Measurements from ENCODE around the gene CANT1. TPM values are rescaled to one million over a fixed set of nuclear protein-coding genes. Genes with fewer than 3 reads are reported as not detected.

Gene CANT1
- total RNA-seq, 1 donor from 2014 or later, result 72.1 TPM

- DNase-seq (ENCODE audit: low read depth) (no peak), FAIRE-seq (no peak)
- H3K4me3 ChIP-seq (ENCODE audit: insufficient read depth, low read depth, low read length), result no peak overlapping the region
- H3K4me2 ChIP-seq (ENCODE audit: low read length), result no peak overlapping the region
- H3K79me2 ChIP-seq (ENCODE audit: insufficient read depth, low read length), result peaks cover 65% of the 10 kb centered on the region
- H3K9me3 ChIP-seq (ENCODE audit: insufficient read depth, low read depth, low read length), result no peaks in the 10 kb centered on the region
- no peaks in the 10 kb centered on the region for H3K27me3 Mint-ChIP-seq (ENCODE audit: low read depth, unreplicated experiment)
- H3K27ac ChIP-seq (ENCODE audit: low read depth, low read length), result no peak overlapping the region
- H2AFZ ChIP-seq (ENCODE audit: low read depth, low read length), result no peak overlapping the region
- no peaks in the 10 kb centered on the region for H3K36me3 ChIP-seq (ENCODE audit: insufficient read depth, low read length)
- no peak for TF ChIP-seq EZH2 (IDR thresholded peaks at IDR 0.05; ENCODE audit: insufficient read depth, low read length)
- TF ChIP-seq CTCF (IDR thresholded peaks at IDR 0.05; ENCODE audit: insufficient read depth, low read depth, low read length), result no peak
- H3K4me1 Mint-ChIP-seq (ENCODE audit: low read depth, unreplicated experiment), result peaks cover 17% of the 10 kb centered on the region
- H3K36me3 Mint-ChIP-seq (ENCODE audit: low read depth, unreplicated experiment), result peaks cover 17% of the 10 kb centered on the region
- H3K9ac ChIP-seq (ENCODE audit: low read length), result no peak overlapping the region
- peaks cover 27% of the 10 kb centered on the region for H3K4me1 ChIP-seq (ENCODE audit: insufficient read depth, low read length)
- H3K27me3 ChIP-seq (ENCODE audit: insufficient read depth, low read length), result no peaks in the 10 kb centered on the region
- H4K20me1 ChIP-seq (ENCODE audit: insufficient read depth, low read length), result peaks cover 66% of the 10 kb centered on the region
- H3K4me3 Mint-ChIP-seq (ENCODE audit: unreplicated experiment), result no peak overlapping the region
- H3K27ac Mint-ChIP-seq (ENCODE audit: unreplicated experiment), result no peak overlapping the region
- H3K9me3 Mint-ChIP-seq (ENCODE audit: unreplicated experiment), result no peaks in the 10 kb centered on the region
Observed at GRCh38 chr17:79006794-79007503, 2.6 kb downstream of the CANT1 start.

DNA sequence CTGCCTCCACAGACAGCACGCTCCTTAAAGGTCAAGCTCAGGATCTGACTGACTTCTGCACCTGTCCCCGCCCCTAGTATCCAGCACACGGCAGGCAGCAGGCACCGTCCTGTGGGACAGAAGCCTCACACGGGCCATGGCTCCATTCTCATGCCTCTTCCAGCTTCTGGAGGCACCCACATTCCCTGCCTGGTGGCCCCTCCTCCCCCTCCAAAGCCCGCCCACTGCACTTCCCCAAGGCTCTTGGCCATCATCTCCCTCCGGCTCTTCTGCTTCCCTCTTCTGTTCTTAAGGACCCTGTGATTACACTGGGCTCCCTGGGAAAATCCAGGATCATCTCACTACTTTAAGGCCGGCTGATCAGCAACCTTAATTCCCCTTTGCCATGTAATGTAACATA is 3.5 kb downstream of the CANT1 start:
- DNase-seq (ENCODE audit: low read depth) (no peak), FAIRE-seq (no peak)
- Mint-ChIP-seq H3K4me3 (ENCODE audit: unreplicated experiment) (no peak overlapping the region), H3K27ac (ENCODE audit: unreplicated experiment) (no peak overlapping the region), H3K9me3 (ENCODE audit: unreplicated experiment) (no peaks in the 10 kb centered on the region), H3K27me3 (ENCODE audit: low read depth, unreplicated experiment) (no peaks in the 10 kb centered on the region), H3K36me3 (ENCODE audit: low read depth, unreplicated experiment) (peaks cover 17% of the 10 kb centered on the region), H3K4me1 (ENCODE audit: low read depth, unreplicated experiment) (peaks cover 16% of the 10 kb centered on the region)
- Histone ChIP-seq H3K4me1 (ENCODE audit: insufficient read depth, low read length) (peaks cover 20% of the 10 kb centered on the region), H4K20me1 (ENCODE audit: insufficient read depth, low read length) (peaks cover 75% of the 10 kb centered on the region), H2AFZ (ENCODE audit: low read depth, low read length) (no peak overlapping the region), H3K9ac (ENCODE audit: low read length) (no peak overlapping the region), H3K9me3 (ENCODE audit: insufficient read depth, low read depth, low read length) (no peaks in the 10 kb centered on the region), H3K4me2 (ENCODE audit: low read length) (no peak overlapping the region), H3K4me3 (ENCODE audit: insufficient read depth, low read depth, low read length) (no peak overlapping the region), H3K27me3 (ENCODE audit: insufficient read depth, low read length) (no peaks in the 10 kb centered on the region), H3K36me3 (ENCODE audit: insufficient read depth, low read length) (no peaks in the 10 kb centered on the region), H3K79me2 (ENCODE audit: insufficient read depth, low read length) (peaks cover 74% of the 10 kb centered on the region), H3K27ac (ENCODE audit: low read depth, low read length) (no peak overlapping the region)
- TF ChIP-seq EZH2 (IDR thresholded peaks at IDR 0.05; ENCODE audit: insufficient read depth, low read length) (no peak), CTCF (IDR thresholded peaks at IDR 0.05; ENCODE audit: insufficient read depth, low read depth, low read length) (no peak)

All from astrocyte (in vitro differentiated cells and primary cell).